PFSK-1 (cell line): ENCODE measurements around the gene AP3B1.

Experiments
- POLR2AphosphoS5 ChIP-seq: IDR thresholded peaks from 2 replicates; pipeline ENCODE4 v1.6.1; 2012; ENCODE audit warnings: low read depth, mild to moderate bottlenecking, control low read depth, low read length, moderate library complexity
- SIN3A ChIP-seq: IDR thresholded peaks from 2 replicates; pipeline ENCODE4 v1.6.1; 2012; ENCODE audit warnings: mild to moderate bottlenecking, low read length, moderate library complexity, borderline replicate concordance; ENCODE audit not compliant: insufficient read depth
- TAF1 ChIP-seq: IDR thresholded peaks from 2 replicates; pipeline ENCODE4 v1.6.1; 2012; ENCODE audit warnings: low read length, control low read depth, borderline replicate concordance; ENCODE audit not compliant: insufficient read depth
- TF ChIP-seq, protein P1 (sequence below), 2 experiments: IDR thresholded peaks; 2 replicates each; pipeline versions ENCODE4 v1.6.1 to v1.8.0; 2011 to 2012; ENCODE audit warnings: low read depth in 2 of 2, low read length in 2 of 2, control low read depth in 1 of 2, inconsistent platforms in 1 of 2, mild to moderate bottlenecking in 1 of 2, moderate library complexity in 1 of 2; ENCODE audit not compliant: insufficient read depth in 1 of 2

- TF ChIP-seq, protein P1, sequence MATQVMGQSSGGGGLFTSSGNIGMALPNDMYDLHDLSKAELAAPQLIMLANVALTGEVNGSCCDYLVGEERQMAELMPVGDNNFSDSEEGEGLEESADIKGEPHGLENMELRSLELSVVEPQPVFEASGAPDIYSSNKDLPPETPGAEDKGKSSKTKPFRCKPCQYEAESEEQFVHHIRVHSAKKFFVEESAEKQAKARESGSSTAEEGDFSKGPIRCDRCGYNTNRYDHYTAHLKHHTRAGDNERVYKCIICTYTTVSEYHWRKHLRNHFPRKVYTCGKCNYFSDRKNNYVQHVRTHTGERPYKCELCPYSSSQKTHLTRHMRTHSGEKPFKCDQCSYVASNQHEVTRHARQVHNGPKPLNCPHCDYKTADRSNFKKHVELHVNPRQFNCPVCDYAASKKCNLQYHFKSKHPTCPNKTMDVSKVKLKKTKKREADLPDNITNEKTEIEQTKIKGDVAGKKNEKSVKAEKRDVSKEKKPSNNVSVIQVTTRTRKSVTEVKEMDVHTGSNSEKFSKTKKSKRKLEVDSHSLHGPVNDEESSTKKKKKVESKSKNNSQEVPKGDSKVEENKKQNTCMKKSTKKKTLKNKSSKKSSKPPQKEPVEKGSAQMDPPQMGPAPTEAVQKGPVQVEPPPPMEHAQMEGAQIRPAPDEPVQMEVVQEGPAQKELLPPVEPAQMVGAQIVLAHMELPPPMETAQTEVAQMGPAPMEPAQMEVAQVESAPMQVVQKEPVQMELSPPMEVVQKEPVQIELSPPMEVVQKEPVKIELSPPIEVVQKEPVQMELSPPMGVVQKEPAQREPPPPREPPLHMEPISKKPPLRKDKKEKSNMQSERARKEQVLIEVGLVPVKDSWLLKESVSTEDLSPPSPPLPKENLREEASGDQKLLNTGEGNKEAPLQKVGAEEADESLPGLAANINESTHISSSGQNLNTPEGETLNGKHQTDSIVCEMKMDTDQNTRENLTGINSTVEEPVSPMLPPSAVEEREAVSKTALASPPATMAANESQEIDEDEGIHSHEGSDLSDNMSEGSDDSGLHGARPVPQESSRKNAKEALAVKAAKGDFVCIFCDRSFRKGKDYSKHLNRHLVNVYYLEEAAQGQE (IDR thresholded peaks at IDR 0.05; ENCODE audit: insufficient read depth in 1 of 2, low read depth in 2 of 2, low read length in 2 of 2): no peak
- no peak for TF ChIP-seq TAF1
- TF ChIP-seq POLR2AphosphoS5: no peak
- TF ChIP-seq SIN3A: no peak
These were observed 4.6 kb downstream of the AP3B1 start for GRCh38 chr5:78289911-78290310.
